ENCODE results near the gene SPP2.
A peak's percentile ranks its signal among the peaks of the same experiment; 100 is the strongest.

Gene SPP2, protein sequence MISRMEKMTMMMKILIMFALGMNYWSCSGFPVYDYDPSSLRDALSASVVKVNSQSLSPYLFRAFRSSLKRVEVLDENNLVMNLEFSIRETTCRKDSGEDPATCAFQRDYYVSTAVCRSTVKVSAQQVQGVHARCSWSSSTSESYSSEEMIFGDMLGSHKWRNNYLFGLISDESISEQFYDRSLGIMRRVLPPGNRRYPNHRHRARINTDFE

DNA sequence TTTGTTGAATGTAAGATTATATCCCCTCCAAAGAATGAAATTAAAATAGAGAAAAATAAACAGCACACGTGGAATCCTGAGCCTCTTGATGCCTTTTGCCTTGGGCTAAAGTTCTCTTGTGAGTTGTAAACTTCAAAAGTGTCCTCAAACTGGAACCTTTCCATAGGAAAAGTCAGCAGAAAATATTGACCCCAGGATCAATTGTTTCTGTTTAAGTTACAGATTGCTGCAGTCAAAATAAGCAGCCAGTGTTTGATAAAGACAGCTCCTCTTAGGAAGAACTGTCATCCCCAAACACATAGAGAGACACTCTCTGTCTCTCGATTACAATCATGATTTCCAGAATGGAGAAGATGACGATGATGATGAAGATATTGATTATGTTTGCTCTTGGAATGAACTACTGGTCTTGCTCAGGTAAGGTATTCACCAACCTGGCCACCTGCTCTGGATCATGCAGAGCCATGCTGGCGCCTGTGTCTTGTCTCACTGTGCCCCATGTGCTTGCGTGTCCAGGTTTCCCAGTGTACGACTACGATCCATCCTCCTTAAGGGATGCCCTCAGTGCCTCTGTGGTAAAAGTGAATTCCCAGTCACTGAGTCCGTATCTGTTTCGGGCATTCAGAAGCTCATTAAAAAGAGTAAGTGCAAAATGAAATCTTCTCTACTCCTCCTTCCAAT, at the start of gene SPP2:
TSS of gene SPP2 (plus strand) at position 248 of the 681 bp plus-strand sequence. CDS start at position 333, 85 bp downstream.
- no peak for DNase-seq (ENCODE audit: low read depth)
- Histone ChIP-seq H3K36me3 (ENCODE audit: control insufficient read depth, insufficient read depth, low read length, severe bottlenecking) (no peaks in the 10 kb centered on the region), H3K4me1 (ENCODE audit: control insufficient read depth, insufficient read depth, low read length) (no peaks in the 10 kb centered on the region), H3K4me3 (ENCODE audit: low read length) (no peak within 1 kb of the TSS), H3K9ac (ENCODE audit: low read length) (no peak within 1 kb of the TSS), H3K27me3 (replicated peaks; ENCODE audit: control insufficient read depth, insufficient read depth, low read length) (no peaks in the 10 kb centered on the region), H3K9me3 (ENCODE audit: control insufficient read depth, low read length) (no peaks in the 10 kb centered on the region)

DNA sequence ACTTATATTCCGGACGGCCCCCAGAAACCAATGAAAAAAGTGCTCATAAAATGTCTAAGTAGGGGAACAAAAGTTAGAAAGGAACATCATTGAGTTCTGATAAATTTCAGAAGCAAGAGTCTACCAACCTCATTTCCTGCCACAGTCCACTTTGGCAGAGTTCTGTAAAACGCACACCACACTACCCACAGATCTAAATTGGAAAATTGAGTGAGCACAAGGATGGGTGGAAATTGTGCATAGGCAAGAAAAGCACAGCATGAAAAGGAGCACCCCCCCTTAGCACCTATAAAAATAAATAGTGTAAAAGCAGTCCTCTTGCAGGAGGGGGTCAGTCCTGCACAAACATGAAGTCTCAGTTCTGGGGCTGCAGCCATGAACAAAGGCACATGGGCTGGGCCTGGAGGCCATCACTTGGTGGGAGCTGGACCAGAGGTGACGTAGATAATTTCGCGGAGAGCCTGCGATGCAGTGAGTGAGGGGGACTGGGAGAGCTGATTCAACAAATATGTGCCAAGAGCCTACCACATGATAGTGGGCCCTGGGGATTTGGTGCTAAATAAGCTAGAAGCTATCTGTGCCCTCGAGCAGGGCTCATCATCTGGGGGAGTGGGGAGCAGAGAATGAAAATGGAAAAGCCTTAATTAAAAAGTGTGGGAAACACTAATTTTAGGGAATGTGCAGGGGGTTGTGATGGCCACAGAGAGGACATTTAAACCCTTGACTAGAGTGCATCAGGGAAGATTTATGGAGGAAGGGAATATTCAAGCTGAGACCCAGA, 48.9 kb upstream of the SPP2 start:
- Histone ChIP-seq H3K9me3 (ENCODE audit: control insufficient read depth, low read length) (no peaks in the 10 kb centered on the region), H3K9ac (ENCODE audit: low read length) (no peak overlapping the region), H3K27me3 (replicated peaks; ENCODE audit: control insufficient read depth, insufficient read depth, low read length) (no peaks in the 10 kb centered on the region), H3K36me3 (ENCODE audit: control insufficient read depth, insufficient read depth, low read length, severe bottlenecking) (no peaks in the 10 kb centered on the region), H3K4me3 (ENCODE audit: low read length) (no peak overlapping the region), H3K4me1 (ENCODE audit: control insufficient read depth, insufficient read depth, low read length) (peaks cover 20% of the 10 kb centered on the region)
- DNase-seq (ENCODE audit: low read depth) = no peak

GRCh38 chr2:234002281-234002680, 48.2 kb upstream of the SPP2 start:
- H3K27me3 ChIP-seq (replicated peaks; ENCODE audit: control insufficient read depth, insufficient read depth, low read length) = no peaks in the 10 kb centered on the region
- H3K9ac ChIP-seq (ENCODE audit: low read length) = no peak overlapping the region
- no peaks in the 10 kb centered on the region for H3K9me3 ChIP-seq (ENCODE audit: control insufficient read depth, low read length)
- peaks cover 19% of the 10 kb centered on the region for H3K4me1 ChIP-seq (ENCODE audit: control insufficient read depth, insufficient read depth, low read length)
- H3K36me3 ChIP-seq (ENCODE audit: control insufficient read depth, insufficient read depth, low read length, severe bottlenecking) = no peaks in the 10 kb centered on the region
- no peak overlapping the region for H3K4me3 ChIP-seq (ENCODE audit: low read length)
- DNase-seq (ENCODE audit: low read depth) = no peak

- peak; percentile 95 for DNase-seq (ENCODE audit: low read depth)
- H3K4me3 ChIP-seq (ENCODE audit: low read length) = peak overlapping the region; percentile 52
Observed at GRCh38 chr2:234003972-234004617, 46.4 kb upstream of the SPP2 start.

DNA sequence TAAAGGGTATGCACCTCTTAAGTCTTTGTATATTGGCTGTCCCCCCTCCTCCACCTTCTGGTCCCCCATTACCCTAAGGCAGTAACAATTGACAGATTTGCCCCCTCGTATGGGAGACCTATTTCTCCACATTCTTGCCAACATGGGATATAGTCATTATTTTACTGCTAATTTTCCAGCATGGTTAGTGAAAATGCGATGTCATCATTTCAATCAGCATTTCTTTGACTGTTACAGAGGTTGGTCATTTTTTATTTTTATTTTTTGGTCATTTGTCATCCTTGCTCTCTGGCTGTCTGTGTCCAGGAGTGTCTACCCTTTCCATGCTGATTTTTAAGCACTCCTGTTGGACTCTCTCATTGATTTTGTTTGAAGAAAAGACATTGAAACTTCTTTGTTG, 45.4 kb upstream of the SPP2 start:
- Histone ChIP-seq H3K9ac (ENCODE audit: low read length) (no peak overlapping the region), H3K4me3 (ENCODE audit: low read length) (no peak overlapping the region), H3K27me3 (replicated peaks; ENCODE audit: control insufficient read depth, insufficient read depth, low read length) (no peaks in the 10 kb centered on the region), H3K4me1 (ENCODE audit: control insufficient read depth, insufficient read depth, low read length) (peaks cover 19% of the 10 kb centered on the region), H3K36me3 (ENCODE audit: control insufficient read depth, insufficient read depth, low read length, severe bottlenecking) (no peaks in the 10 kb centered on the region), H3K9me3 (ENCODE audit: control insufficient read depth, low read length) (no peaks in the 10 kb centered on the region)
- no peak for DNase-seq (ENCODE audit: low read depth)

More at GRCh38 chr2:234003972-234004617, 46.4 kb upstream of the SPP2 start:
- no peaks in the 10 kb centered on the region for H3K27me3 ChIP-seq (replicated peaks; ENCODE audit: control insufficient read depth, insufficient read depth, low read length)
- H3K9me3 ChIP-seq (ENCODE audit: control insufficient read depth, low read length) = no peaks in the 10 kb centered on the region
- H3K4me1 ChIP-seq (ENCODE audit: control insufficient read depth, insufficient read depth, low read length) = peaks cover 19% of the 10 kb centered on the region
- no peaks in the 10 kb centered on the region for H3K36me3 ChIP-seq (ENCODE audit: control insufficient read depth, insufficient read depth, low read length, severe bottlenecking)
- H3K9ac ChIP-seq (ENCODE audit: low read length) = peak overlapping the region; percentile 32

GRCh38 chr2:234006501-234006900, 44.0 kb upstream of the SPP2 start:
- no peak overlapping the region for H3K9ac ChIP-seq (ENCODE audit: low read length)
- H3K4me1 ChIP-seq (ENCODE audit: control insufficient read depth, insufficient read depth, low read length) = peaks cover 19% of the 10 kb centered on the region
- no peaks in the 10 kb centered on the region for H3K36me3 ChIP-seq (ENCODE audit: control insufficient read depth, insufficient read depth, low read length, severe bottlenecking)
- H3K9me3 ChIP-seq (ENCODE audit: control insufficient read depth, low read length) = peaks cover 7% of the 10 kb centered on the region
- DNase-seq (ENCODE audit: low read depth) = no peak
- no peak overlapping the region for H3K4me3 ChIP-seq (ENCODE audit: low read length)
- H3K27me3 ChIP-seq (replicated peaks; ENCODE audit: control insufficient read depth, insufficient read depth, low read length) = no peaks in the 10 kb centered on the region

- Histone ChIP-seq H3K9ac (ENCODE audit: low read length) (no peak overlapping the region), H3K27me3 (replicated peaks; ENCODE audit: control insufficient read depth, insufficient read depth, low read length) (no peaks in the 10 kb centered on the region), H3K36me3 (ENCODE audit: control insufficient read depth, insufficient read depth, low read length, severe bottlenecking) (no peaks in the 10 kb centered on the region), H3K4me3 (ENCODE audit: low read length) (no peak overlapping the region), H3K9me3 (ENCODE audit: control insufficient read depth, low read length) (peaks cover 7% of the 10 kb centered on the region), H3K4me1 (ENCODE audit: control insufficient read depth, insufficient read depth, low read length) (no peaks in the 10 kb centered on the region)
- no peak for DNase-seq (ENCODE audit: low read depth)
Observed at GRCh38 chr2:234014427-234014826, 36.1 kb upstream of the SPP2 start.

GRCh38 chr2:234015861-234016260, 34.6 kb upstream of the SPP2 start:
- no peaks in the 10 kb centered on the region for H3K4me1 ChIP-seq (ENCODE audit: control insufficient read depth, insufficient read depth, low read length)
- no peak overlapping the region for H3K4me3 ChIP-seq (ENCODE audit: low read length)
- no peak for DNase-seq (ENCODE audit: low read depth)
- no peak overlapping the region for H3K9ac ChIP-seq (ENCODE audit: low read length)
- no peaks in the 10 kb centered on the region for H3K27me3 ChIP-seq (replicated peaks; ENCODE audit: control insufficient read depth, insufficient read depth, low read length)
- H3K36me3 ChIP-seq (ENCODE audit: control insufficient read depth, insufficient read depth, low read length, severe bottlenecking) = no peaks in the 10 kb centered on the region
- peaks cover 5% of the 10 kb centered on the region for H3K9me3 ChIP-seq (ENCODE audit: control insufficient read depth, low read length)

DNA sequence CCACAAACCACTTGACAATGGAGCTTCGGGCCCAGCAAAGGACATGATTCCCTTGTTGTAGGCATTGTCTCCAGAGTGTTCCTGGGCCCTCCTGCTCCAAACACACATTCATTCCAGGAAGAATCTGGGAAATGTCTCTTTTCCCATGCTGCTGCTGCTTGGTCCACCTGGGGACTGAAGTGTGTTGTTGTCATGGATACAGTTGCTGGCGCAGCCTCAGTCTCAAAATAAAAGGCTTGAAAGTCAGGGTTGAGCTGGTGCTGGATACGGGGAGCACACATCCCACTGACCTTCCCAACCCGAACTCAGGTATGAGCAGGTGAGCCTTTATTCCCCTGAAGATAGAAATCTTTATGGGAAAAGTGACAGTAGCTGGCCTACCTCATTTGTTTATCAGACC, 30.6 kb upstream of the SPP2 start:
- Histone ChIP-seq H3K9me3 (ENCODE audit: control insufficient read depth, low read length) (peaks cover 6% of the 10 kb centered on the region), H3K4me3 (ENCODE audit: low read length) (no peak overlapping the region), H3K36me3 (ENCODE audit: control insufficient read depth, insufficient read depth, low read length, severe bottlenecking) (no peaks in the 10 kb centered on the region), H3K4me1 (ENCODE audit: control insufficient read depth, insufficient read depth, low read length) (no peaks in the 10 kb centered on the region), H3K9ac (ENCODE audit: low read length) (no peak overlapping the region), H3K27me3 (replicated peaks; ENCODE audit: control insufficient read depth, insufficient read depth, low read length) (no peaks in the 10 kb centered on the region)
- DNase-seq (ENCODE audit: low read depth) = no peak

GRCh38 chr2:234020332-234020731, 30.2 kb upstream of the SPP2 start:
- DNase-seq (ENCODE audit: low read depth) = no peak
- no peak overlapping the region for H3K4me3 ChIP-seq (ENCODE audit: low read length)
- no peaks in the 10 kb centered on the region for H3K36me3 ChIP-seq (ENCODE audit: control insufficient read depth, insufficient read depth, low read length, severe bottlenecking)

DNA sequence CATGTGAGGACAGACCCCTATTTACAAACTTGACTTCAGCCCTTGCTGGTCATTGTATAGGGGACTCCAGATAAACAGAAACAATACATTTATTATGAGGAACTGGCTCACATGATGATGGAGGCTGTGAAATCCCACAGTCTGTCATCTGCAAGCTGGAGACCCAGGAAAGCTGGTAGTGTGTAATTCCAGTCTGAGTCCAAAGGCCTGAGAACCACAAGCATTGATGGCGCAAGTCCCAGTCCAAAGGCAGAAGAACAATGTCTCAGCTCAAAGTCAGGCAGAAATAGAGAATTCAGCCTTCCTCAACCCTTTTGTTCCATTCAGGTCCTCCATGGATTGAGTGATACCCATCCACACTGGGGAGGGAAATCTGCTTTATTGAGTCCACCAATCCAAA, 28.1 kb upstream of the SPP2 start:
- no peak for DNase-seq (ENCODE audit: low read depth)
- Histone ChIP-seq H3K36me3 (ENCODE audit: control insufficient read depth, insufficient read depth, low read length, severe bottlenecking) (no peaks in the 10 kb centered on the region), H3K27me3 (replicated peaks; ENCODE audit: control insufficient read depth, insufficient read depth, low read length) (no peaks in the 10 kb centered on the region), H3K9ac (ENCODE audit: low read length) (no peak overlapping the region), H3K9me3 (ENCODE audit: control insufficient read depth, low read length) (peaks cover 6% of the 10 kb centered on the region), H3K4me1 (ENCODE audit: control insufficient read depth, insufficient read depth, low read length) (peaks cover 5% of the 10 kb centered on the region), H3K4me3 (ENCODE audit: low read length) (no peak overlapping the region)

More at GRCh38 chr2:234020332-234020731, 30.2 kb upstream of the SPP2 start:
- Histone ChIP-seq H3K9me3 (ENCODE audit: control insufficient read depth, low read length) (peaks cover 6% of the 10 kb centered on the region), H3K4me1 (ENCODE audit: control insufficient read depth, insufficient read depth, low read length) (no peaks in the 10 kb centered on the region), H3K9ac (ENCODE audit: low read length) (no peak overlapping the region), H3K27me3 (replicated peaks; ENCODE audit: control insufficient read depth, insufficient read depth, low read length) (no peaks in the 10 kb centered on the region)

All from adipocyte (in vitro differentiated cells).